HG02678 (cell line): ENCODE results near the gene NDUFS7.

ENCODE experiments used
- ATAC-seq: cut with Tn5 transposase; IDR thresholded peaks from one replicate; pipeline ENCODE4 v1.9.1; 2021; ENCODE audit warnings: mild to moderate bottlenecking, moderate library complexity; ENCODE audit not compliant: unreplicated experiment

NDUFS7 gene

DNA sequence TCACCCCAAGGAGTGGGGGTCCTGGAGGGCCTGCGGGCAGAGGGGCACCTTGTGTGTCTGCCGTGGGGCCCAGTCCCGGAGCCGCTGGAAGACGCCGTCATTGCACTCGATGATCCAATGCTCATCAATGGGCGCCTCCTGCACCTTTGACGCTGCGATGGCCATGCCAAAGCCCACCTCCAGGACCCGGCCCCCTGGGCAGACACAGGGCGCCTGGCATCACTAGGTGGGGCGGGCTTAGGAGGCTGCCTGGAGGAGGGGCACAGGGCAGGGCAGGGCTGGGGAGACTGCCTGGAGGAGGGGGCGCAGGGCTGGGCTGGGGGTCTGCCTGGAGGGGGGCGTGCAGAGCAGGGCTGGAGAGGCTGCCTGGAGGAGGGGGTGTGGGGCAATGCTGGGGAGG lies 16.0 kb downstream of the NDUFS7 start:
- no peak for ATAC-seq

DNA sequence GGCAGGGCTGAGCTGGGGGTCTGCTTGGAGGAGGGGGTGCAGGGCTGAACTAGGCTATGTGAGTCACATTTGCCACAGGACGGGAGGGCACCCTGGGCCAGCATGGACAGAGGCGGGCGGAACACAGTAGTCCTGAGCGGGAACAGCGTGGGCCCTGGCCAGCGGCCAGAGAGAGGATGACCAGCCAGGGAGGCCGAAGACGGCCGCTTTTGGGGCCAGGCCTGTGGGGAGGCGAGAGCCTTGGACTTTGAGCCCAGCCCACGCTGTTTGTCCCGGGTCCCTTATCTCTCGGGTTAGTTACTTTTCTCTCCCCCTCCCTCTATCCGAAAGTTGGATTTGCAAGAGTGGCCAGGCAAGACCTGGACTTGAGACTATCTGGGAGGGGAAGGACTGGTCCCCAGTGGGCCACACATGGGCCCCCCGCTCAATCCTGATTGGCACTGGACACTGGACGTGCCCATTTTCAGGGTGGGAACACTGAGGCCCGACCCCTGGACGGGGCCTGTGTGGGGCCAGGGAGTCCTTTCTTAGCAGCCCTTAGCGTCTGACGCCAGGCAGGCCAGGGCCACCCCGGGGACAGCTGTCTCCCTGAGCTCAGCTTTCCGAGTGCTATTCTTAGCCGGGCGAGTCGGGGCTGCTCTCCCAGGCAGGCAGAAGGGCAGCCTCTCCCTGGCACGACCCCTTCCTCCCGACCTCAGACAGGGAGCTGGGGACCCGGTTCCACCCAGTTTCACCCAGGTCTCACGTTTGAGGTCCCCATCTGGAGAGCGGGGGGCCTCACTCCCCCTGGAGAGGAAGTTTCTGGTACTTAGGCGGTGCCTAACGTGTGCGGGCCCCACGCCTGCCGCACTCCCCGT lies 16.8 kb downstream of the NDUFS7 start:
- no peak for ATAC-seq

DNA sequence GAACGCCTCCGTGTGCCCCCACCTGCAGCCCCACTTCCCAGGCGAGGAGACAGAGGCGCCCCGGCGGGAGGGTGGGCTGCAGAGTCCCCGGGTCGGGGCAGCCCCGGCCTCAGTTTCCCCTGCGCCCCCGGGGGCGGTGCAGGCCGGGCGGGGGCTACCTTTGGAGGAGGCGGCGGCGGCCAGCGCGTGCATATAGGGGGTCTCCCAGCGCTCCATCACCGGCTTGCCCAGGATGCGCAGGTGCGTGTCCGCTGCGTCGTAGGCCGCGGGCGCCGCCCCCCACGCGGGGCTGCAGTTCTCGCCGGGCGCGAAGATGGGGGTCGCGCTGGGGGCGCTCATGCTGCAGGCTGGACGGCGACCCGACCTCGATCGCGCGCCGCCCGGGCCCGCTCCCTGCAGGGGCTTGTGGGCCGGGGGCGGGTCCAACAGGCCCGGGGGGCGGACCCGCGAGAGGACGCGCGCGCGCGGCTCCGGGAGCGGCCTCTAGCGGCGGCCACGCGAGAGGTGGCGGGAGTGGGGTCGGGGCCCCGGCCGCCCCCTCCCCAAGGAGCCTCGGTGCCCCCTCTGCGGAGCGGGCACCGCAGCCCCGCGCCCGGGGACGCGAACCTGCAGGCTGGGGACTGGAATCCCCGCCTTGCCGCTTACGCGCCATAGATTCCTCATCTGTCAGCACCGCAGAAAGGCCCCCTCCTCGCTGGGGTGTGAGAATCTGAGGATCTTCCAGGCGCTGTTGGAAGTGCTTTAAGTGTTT lies 17.6 kb downstream of the NDUFS7 start, which contains the start of gene GAMT:
GAMT (minus strand) TSS at position 405 of the 751 bp plus-strand sequence; CDS start at position 339, 66 bp downstream.
- no peak for ATAC-seq

DNA sequence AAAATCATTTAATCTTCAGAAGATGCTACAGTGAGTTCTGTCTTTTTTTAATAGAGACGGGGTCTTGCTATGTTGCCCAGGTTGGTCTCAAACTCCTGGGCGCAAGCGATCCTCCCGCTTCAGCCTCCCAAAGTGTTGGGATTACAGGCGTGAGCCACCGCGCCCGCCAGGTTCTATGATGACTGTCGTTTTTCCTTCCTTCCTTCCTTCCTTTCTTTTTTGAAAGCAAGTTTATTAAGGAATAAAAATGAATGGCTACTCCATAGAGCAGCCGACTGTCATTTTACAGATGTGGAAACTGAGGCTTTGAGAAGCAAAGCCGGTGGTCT lies 18.1 kb downstream of the NDUFS7 start:
- no peak for ATAC-seq

DNA sequence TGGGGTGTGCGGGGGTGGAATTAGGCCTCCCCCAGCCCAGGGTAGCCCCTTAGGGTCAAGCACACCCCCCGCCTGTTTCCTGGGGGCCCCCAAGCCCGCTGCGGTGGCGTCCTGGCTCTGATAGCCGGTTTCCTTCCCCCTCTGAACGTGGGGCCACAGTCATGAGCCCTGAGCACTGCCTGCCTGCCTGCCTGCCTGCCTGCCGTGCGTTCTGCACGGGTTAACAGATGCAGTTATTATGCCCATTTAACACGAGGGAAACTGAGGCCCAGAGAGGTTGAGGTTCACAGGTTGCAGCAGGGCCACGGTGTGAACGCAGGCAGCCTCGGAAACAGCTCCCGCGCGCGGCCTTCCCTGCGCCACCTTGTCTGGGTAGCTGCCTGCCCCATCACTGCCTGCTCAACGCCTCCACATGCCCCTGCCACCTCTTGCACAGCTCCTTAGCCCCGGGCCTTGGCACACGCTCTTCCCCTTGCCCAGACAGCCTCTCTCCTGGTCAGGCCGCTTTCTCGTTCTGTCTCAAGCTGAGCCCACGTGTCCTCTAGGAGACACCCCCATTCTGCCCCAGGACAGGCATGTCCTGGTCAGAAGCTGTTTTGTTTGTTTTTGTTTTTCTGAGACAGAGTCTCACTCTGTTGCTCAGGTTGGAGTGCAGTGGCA lies 18.8 kb downstream of the NDUFS7 start:
- ATAC-seq = no peak

DNA sequence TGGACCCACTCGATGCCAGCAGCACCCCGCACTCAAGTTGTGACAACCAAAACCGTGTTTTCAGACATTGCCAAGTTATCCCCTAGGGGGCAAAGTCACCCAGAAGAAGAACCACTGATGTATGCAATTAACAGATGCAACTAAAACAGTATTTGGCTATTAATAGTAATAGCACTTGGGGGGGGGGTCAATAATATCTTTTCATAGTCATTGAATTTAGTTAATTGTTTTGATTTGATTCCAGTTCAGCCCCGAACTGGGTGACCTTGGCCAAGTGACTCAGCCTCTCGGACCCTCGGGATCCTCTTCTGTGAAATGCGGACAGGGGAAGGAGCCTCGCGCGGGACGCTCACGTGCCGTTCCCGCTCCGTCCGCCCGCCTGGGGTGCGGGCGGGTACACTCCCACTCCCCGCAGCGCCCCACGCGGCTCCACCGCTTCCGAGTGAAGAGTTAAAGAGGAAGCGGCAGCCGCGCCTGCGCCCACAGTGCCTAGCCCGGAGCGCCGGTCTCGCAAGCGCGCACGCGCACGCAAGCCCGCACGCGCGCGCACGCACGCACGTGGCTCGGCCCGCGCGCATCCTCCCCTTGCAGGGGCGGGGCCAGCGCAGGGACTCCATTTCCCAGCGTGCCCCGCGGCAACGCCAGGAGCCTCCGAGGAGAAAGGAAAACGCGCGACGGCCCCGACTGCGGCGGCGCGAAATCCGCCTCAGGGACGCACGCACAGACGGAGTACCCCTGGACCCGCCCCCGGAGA lies 23.2 kb downstream of the NDUFS7 start:
- peak; percentile 84 for ATAC-seq

DNA sequence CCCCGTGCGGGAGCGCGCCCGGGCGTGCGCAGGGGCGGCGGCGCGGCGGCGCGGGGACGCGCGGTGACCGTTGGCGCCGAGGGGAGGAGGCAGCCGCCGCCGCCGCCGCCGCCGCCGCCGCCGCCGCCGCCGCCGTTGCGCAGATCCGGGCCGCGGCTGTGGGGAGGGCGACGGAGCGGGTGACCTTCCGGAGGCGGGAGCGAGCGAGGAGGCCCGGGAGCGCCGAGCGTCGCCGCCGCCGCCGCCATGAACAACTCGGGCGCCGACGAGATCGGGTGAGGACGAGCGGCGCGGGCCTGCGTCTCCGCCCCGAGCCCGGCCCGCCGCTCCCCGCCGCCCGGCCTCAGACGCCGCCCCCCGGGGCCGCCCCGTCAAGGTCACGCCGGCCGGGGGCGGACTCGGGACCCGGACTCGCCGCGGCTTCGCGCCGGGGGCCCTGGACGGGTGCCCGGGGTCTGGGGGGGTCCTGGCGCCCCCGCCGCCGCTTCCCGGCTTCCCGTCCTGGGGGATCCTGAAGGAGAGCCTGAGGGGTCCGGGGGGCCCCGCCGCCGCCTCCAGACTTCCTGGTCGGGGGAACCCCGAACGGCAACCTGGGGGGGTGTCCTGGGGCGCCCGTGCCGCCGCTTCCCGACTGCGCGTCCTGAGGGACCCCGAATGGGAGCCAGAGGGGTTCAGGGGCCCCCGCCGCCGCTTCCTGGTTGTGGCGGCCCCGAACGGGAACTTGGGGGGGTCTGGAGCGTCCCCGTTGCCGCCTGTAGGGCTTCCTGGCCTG lies 24.0 kb downstream of the NDUFS7 start, which contains the start of gene DAZAP1:
DAZAP1 (plus strand) TSS at position 59 of the 772 bp plus-strand sequence; CDS start at position 247, 188 bp downstream.
- peak; percentile 28 for ATAC-seq

DNA sequence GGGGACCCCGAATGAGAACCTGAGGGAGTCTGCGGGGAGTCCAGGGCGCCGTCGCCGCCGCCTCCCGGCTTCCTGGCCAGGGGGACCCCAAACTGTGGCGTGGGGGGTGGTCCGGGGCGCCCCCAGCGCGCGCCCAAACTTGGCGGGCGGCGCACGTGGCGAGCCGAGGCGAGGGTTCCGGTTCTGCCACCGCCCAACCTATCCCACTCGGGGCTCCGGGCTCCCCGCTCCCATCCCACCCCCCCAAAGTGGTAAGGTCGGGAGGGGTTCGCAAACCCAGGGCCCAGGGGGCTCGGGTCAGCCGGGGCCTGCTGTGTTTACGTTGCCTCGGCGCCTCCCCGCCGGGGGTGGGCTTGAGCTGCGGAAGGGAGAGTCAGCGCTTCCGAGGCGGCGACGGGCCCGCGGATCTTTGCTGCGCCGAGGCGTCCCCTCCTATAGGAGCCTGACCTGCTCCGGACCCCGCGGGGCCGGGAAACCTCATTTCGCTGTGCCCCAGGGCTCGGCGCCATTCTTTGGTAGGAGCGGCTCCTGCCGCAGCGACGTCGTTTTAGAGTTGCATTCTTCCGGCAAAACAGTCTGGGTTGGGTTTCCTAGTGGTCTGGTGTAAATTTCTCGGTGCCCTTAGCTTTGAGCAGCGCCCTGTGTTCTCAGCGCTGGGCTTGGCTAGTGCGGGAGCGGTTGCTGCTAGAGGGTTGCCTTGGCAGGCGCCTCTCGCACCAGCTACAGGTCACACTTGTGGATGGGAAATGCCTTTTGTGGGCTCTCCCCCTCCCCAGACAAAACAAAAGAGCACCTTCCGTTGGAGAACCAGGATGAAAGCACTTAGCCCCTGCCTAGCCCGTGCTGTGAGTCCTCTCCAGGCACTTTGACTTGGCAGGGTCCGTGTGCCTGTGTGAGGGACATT lies 24.8 kb downstream of the NDUFS7 start:
- no peak for ATAC-seq

DNA sequence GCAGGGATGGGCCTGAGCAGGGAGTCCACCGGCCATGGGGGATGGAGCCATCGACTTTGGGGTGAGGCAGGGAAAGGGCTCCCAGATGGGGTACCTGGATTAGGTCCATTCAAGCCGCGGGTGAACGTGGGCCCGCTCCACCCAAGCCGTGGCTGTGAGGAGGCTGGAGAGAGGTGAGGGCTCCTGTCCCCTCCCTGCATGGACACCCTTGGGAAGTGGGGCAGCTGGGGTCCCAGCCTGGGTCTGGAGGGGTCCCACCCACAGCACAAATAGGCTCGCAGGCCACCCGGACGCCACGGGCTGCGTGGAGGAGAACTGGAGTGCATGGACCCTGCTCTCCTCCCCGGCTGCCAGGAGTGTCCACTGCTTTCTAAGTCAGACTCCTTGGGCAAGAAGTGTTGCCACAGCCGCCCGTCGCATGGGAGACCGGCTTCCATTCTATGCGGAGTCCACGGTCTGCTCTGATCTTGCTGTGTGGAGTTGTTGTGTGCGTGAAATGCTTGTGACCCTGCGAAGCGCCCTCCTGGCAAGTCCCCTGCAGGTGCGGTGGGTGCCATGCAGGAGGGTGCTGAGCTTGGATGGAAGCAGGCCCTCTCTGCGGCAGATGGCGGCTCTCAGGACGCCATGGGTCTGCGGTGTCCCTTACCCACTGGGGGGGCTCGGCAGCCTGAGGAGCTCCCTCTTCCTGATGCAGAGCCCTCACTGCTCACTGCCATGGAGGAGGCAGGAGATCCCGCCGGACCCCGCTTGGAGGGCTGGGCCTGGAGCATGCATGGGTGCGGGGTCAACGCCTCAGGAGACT lies 25.7 kb downstream of the NDUFS7 start:
- no peak for ATAC-seq

DNA sequence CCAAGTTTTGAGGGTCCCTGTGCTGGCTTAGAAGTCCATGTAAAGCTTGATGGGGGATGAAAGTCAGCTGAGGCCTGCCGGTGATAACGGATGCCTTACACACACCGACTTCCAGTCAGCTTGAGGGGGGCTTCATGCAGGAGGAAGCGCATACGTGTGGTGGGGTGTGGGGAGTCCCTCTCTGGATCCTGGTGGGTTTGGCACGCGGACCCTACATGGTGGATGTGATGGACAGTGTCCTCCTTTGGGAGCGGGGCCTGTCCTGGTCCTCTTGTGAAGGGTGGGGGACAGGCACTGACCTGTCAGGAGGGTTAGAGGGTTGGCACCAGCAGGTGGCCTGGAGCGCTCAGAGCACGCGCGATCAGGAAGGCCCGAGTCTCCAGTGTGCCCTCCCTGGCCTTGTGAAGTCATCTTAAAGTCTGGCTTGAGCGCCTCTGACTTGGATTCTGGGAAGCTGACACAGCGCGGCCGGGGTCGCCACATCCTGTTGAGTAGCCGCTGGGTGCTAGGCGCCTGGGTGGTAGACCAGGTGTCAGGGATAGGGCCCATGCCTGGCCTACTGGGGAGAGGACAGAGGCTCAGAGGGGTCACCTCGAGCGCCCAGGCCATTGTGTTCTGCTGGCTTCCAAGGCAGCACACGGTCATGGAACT lies 26.6 kb downstream of the NDUFS7 start:
- no peak for ATAC-seq

DNA sequence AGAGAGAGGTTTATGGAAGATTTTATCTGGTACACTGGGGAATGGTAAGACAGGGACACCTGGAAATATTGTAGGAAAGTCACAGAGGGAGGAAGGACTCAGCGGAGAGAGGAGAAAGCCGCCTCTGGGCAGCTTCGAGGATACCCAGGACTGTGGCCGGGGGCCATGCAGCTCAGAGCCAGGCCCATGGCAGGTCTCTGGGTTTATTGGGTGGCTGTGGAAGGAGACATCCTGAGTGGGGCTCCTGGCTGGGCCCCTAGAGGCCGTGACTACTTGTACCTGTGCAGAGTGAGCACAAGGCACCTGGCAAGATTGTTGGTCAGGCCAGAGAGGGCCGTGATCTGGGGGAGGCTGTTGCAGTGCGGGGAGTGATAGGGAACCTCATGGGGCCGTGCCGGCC lies 27.1 kb downstream of the NDUFS7 start:
- no peak for ATAC-seq

DNA sequence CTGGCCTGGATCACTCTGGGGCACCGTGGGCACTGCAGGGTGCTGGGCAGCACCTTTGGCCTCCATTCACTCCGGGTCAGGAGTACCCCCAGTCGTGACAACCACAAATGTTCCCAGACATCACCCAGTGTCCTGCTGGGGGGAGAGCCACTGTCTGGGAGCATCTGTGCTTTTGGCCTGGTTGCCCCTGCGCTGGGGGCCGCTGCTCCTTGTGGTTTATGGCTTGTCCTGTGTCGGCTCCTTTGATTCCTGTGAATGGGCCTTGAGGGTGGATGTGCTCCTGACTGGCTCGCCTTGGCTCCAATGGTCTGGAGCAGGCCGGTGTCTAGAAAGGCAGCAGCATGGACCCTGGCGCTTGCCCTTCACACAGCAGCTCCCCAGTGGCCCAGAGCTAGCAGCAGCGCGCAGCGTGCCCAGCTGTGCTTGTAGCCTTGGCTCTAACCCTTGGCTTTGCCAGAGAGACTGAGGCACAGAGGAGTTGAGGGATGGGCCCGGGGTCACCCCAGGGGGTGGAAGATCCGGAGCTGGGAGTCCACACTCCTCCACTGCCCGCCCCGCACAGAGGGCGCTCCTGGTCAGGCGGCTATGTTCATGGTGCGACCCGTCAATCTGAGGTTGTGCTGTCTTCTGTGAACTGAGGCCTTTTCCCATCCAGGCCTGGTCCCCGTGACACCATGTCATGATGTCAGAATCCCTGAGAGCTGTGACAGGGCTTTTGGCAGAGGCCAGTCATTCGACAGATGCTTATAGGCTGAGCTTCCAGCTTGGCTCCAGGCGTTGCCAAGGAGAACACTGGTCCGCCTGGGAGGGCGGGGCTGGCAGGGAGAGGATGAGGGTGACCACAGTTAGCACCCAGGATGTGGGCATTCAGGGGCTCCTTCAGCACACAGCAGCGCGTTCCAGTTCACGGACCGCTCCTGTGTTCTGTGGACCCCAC lies 27.8 kb downstream of the NDUFS7 start:
- ATAC-seq = no peak

DNA sequence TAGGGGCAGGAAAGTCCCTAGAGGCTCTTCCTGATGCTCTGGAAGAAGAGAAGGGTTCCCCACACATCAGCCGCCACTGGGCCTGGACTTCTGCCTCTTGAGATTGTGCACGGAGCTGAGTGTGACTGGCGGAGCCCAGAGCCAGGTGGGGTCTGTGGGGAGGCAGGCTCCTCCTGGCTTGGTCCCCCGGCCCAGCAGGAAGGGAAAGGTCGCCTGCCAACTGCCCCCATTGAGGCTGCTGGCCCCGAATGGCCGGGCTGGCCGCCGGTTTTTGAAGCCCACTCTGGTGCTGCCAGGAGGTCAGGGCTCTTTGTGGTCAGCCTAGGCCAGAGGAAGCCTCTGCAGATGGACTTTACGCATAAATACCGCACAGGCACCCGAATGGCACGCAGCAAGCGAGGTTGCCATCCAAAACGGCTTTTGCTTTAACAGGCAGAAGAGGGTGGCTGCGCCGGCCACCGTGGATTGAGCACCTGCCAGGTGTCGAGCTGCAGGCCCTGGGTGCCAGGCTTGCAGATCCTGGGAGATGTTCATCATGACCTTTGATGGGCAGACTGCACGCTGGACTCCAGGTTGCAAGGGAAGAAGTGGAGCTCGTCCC lies 28.7 kb downstream of the NDUFS7 start:
- no peak for ATAC-seq

DNA sequence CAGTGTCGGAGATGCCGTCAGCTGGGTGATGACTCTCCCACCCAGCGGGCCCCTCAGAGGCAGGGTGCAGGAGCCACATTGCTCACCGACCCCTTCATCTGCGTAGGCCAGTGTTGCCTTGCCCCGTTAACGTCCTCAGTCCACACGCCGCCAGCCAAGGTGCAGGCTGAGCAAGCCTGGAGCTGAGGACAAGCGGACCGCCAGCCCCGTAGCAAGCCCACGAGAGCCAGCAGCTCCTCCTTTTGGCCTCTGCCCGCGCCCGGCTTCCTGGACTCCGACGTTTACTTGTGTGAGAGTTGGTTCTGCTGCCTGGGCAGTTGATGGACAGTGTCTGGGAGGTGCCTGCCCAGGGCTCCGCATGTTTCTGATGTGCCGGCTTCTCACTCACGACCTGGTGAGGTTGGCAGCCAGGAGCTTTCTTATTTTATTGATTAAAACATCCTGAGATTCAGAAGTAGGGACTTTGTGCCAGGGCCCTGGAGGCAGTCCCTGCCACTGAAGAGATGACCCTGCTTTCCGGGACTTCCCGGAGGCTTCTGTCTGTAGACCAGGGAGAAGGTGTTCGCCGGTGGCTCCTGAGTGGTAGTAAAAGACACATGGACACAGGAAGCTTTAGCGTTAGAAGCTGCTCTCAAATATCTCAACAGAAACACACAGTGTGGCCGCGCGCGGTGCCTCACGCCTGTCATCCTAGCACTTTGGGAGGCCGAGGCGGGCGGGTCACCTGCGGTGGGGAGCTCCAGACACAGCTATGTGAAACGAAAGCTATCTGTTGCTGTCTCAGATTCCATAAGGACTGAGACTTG lies 29.5 kb downstream of the NDUFS7 start:
- ATAC-seq = no peak
